GM12878 (cell line): Measurements from ENCODE around the gene ADAP1. TPM values are rescaled to one million over a fixed set of nuclear protein-coding genes. Genes with fewer than 3 reads are reported as not detected.

Source experiments
- ASH2L ChIP-seq: fragments of 300-600, 200-600 bp; sonication (generic); IDR thresholded peaks from 2 replicates; pipeline ENCODE4 v1.6.1; 2017; ENCODE audit warnings: low read depth, mild to moderate bottlenecking, borderline replicate concordance
- CREM ChIP-seq: IDR thresholded peaks from 2 replicates; pipeline ENCODE4 v1.6.1; 2014; ENCODE audit warnings: antibody characterized with exemption, low read depth
- DPF2 ChIP-seq: fragments of 450-650 bp; IDR thresholded peaks from 2 replicates; pipeline ENCODE4 v1.6.1; 2017; ENCODE audit warnings: mild to moderate bottlenecking
- HCFC1 ChIP-seq: fragments of 150-350 bp; IDR thresholded peaks from 2 replicates; pipeline ENCODE4 v1.6.1; 2014; ENCODE audit warnings: low read length
- HDGF ChIP-seq: fragments of 450-650 bp; IDR thresholded peaks from 2 replicates; pipeline ENCODE4 v1.6.1; 2016; ENCODE audit warnings: antibody characterized with exemption
- KLF5 ChIP-seq: fragments of 450-650 bp; IDR thresholded peaks from 2 replicates; pipeline ENCODE4 v1.6.1; 2014; ENCODE audit warnings: mild to moderate bottlenecking; ENCODE audit not compliant: partially characterized antibody
- MEF2B ChIP-seq: fragments of 450-650 bp; IDR thresholded peaks from 2 replicates; pipeline ENCODE4 v1.6.1; 2018; ENCODE audit warnings: mild to moderate bottlenecking, moderate library complexity; ENCODE audit not compliant: partially characterized antibody, poor library complexity, severe bottlenecking
- NBN ChIP-seq: fragments of 450-650 bp; IDR thresholded peaks from 2 replicates; pipeline ENCODE4 v1.6.1; 2016
- RAD51 ChIP-seq: fragments of 450-650 bp; IDR thresholded peaks from 2 replicates; pipeline ENCODE4 v1.6.1; 2016; ENCODE audit warnings: moderate library complexity, mild to moderate bottlenecking, inconsistent platforms
- RBBP5 ChIP-seq: fragments of 200-600 bp; sonication (generic); conservative IDR thresholded peaks from 2 replicates; pipeline ENCODE4 v1.6.1; 2016
- SIN3A ChIP-seq: IDR thresholded peaks from 2 replicates; pipeline ENCODE4 v1.6.1; 2012; ENCODE audit warnings: low read depth, low read length, improper control_type of control experiment
- SMC3 ChIP-seq: IDR thresholded peaks from 2 replicates; pipeline ENCODE4 v1.6.1; 2011; ENCODE audit warnings: low read length, improper control_type of control experiment, borderline replicate concordance
- SREBF1 ChIP-seq: IDR thresholded peaks from 2 replicates; pipeline ENCODE4 v1.6.1; 2012; ENCODE audit warnings: mild to moderate bottlenecking, low read length
- TAF1 ChIP-seq: IDR thresholded peaks from 2 replicates; pipeline ENCODE4 v1.6.1; 2011; ENCODE audit warnings: mild to moderate bottlenecking, low read depth, low read length, borderline replicate concordance
- ZNF24 ChIP-seq: fragments of 450-650 bp; IDR thresholded peaks from 2 replicates; pipeline ENCODE4 v1.6.1; 2017; ENCODE audit warnings: antibody characterized with exemption, mild to moderate bottlenecking
- ZSCAN29 ChIP-seq: fragments of 450-650 bp; IDR thresholded peaks from 2 replicates; pipeline ENCODE4 v1.6.1; 2017; ENCODE audit warnings: mild to moderate bottlenecking, moderate library complexity
- polyA plus RNA-seq, 11 experiments: library from polyadenylated mRNA; depleted of rRNA in 4 of 11; unstranded in 6 of 11; stranded (reverse) in 5 of 11; fragments of >200 nt; fragmentation: Nextera tagmentation in 4 of 11; fragmentation: Illumina TruSeq in 1 of 11; extraction: Ambion mirVana in 4 of 11; extraction: Trizol in 1 of 11; gene quantifications; 1 replicate in 1 of 11; 2 replicates in 10 of 11; pipeline versions ENCODE4 v1.2.1 to v1.2.3, GENCODE V29; 2011 to 2016; ENCODE audit warnings: inconsistent platforms in 2 of 11, missing spikeins in 2 of 11, low read depth in 1 of 11
- total RNA-seq, 4 experiments: library from RNA; depleted of rRNA in 3 of 4; stranded (reverse); fragments of >200 nt in 3 of 4; fragmentation: Illumina TruSeq in 1 of 4; extraction: Trizol in 1 of 4; gene quantifications; 2 replicates each; pipeline versions ENCODE4 v1.2.1 to v1.2.3, GENCODE V29; 2013 to 2021
- TF ChIP-seq, protein P1 (sequence below): fragments of 450-650 bp; IDR thresholded peaks from 2 replicates; pipeline ENCODE4 v1.6.1; 2017; ENCODE audit warnings: borderline replicate concordance
- TF ChIP-seq, protein P2 (sequence below): fragments of 450-650 bp; IDR thresholded peaks from 2 replicates; pipeline ENCODE4 v1.6.1; 2017; ENCODE audit warnings: low read depth, mild to moderate bottlenecking, moderate library complexity
- TF ChIP-seq, protein P3 (sequence below): fragments of 450-650 bp; IDR thresholded peaks from 2 replicates; pipeline ENCODE4 v1.6.1; 2016; ENCODE audit warnings: mild to moderate bottlenecking
- TF ChIP-seq, protein P4 (sequence below): IDR thresholded peaks from 2 replicates; pipeline ENCODE4 v1.6.1; 2012; ENCODE audit warnings: low read depth, low read length, improper control_type of control experiment
- TF ChIP-seq, protein P5 (sequence below): IDR thresholded peaks from 2 replicates; pipeline ENCODE4 v1.6.1; 2012; ENCODE audit warnings: low read depth, low read length, improper control_type of control experiment
- TF ChIP-seq, protein P6 (sequence below): IDR thresholded peaks from 2 replicates; pipeline ENCODE4 v1.6.1; 2011; ENCODE audit warnings: low read depth, low read length, improper control_type of control experiment, borderline replicate concordance
- TF ChIP-seq, protein P7 (sequence below): IDR thresholded peaks from 2 replicates; pipeline ENCODE4 v1.6.1; 2012; ENCODE audit warnings: low read depth, low read length, improper control_type of control experiment

The ADAP1 gene
- total and polyA plus RNA-seq, 10 of the 15 experiments (the other 5 are each of a cell fraction or from before 2014, with no cell fraction given) = 0.22 to 44.2 (median 22.0) TPM; not detected in 1

DNA sequence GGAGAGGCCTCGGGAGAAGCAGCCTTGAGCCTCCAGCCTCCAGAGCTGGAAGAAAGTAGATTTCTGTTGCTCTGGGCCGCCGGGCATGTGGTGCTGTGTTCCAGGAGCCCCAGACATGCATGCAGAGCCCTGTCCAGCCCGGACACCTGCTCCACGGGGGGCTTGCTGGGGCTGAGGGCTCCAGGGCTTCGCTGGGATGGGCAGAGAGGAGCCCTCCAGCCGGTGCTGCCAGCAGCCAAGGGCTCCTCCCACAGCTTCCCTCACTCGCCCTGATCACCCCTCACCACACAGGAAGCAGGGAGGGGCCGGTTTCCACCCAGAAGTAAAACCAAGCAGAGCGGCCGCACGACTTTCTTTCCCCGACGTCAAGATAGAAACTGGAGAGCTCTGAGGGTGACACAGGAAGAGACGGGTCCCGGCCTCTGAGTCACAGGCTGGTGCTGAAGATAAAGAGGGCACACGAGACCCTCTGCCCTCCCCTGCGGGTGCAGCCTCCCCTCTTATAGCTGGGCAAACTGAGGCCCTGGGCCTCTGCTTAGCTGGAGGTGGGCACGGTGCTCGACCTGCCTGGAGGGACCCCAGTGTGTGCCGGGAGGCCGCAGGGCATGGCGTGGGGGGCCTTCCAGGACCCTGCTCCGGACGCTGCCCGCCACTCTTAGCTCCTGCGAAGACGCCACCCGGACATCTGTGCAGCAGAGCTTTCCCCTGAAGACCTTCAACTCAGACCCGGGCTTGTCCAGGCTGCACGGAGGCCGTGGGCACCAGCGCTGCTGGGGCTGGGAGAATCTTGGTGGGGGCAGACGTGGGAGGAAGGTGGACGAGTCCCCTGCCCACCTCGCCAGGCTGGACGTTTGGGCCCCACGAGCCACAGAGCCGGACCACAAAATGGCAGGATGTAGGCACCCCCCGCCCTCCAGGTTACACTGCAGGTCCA lies 31.1 kb downstream of the ADAP1 start (continued):
- TF ChIP-seq, protein P1, sequence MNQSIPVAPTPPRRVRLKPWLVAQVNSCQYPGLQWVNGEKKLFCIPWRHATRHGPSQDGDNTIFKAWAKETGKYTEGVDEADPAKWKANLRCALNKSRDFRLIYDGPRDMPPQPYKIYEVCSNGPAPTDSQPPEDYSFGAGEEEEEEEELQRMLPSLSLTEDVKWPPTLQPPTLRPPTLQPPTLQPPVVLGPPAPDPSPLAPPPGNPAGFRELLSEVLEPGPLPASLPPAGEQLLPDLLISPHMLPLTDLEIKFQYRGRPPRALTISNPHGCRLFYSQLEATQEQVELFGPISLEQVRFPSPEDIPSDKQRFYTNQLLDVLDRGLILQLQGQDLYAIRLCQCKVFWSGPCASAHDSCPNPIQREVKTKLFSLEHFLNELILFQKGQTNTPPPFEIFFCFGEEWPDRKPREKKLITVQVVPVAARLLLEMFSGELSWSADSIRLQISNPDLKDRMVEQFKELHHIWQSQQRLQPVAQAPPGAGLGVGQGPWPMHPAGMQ = no peak
- TF ChIP-seq RAD51 (no peak), KLF5 (no peak), HDGF (peak; percentile 88), SREBF1 (no peak), TAF1 (peak; percentile 85), SMC3 (peak; percentile 5; the same call in 1 of the 2 replicates), SIN3A (no peak), MEF2B (peak; percentile 78), RBBP5 (no peak), ZSCAN29 (no peak), CREM (peak; percentile 83), NBN (peak; percentile 92), ZNF24 (no peak), ASH2L (no peak), DPF2 (peak; percentile 97), HCFC1 (no peak)
- TF ChIP-seq, protein P2, sequence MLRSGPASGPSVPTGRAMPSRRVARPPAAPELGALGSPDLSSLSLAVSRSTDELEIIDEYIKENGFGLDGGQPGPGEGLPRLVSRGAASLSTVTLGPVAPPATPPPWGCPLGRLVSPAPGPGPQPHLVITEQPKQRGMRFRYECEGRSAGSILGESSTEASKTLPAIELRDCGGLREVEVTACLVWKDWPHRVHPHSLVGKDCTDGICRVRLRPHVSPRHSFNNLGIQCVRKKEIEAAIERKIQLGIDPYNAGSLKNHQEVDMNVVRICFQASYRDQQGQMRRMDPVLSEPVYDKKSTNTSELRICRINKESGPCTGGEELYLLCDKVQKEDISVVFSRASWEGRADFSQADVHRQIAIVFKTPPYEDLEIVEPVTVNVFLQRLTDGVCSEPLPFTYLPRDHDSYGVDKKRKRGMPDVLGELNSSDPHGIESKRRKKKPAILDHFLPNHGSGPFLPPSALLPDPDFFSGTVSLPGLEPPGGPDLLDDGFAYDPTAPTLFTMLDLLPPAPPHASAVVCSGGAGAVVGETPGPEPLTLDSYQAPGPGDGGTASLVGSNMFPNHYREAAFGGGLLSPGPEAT = peak; percentile 83
- TF ChIP-seq, protein P3, sequence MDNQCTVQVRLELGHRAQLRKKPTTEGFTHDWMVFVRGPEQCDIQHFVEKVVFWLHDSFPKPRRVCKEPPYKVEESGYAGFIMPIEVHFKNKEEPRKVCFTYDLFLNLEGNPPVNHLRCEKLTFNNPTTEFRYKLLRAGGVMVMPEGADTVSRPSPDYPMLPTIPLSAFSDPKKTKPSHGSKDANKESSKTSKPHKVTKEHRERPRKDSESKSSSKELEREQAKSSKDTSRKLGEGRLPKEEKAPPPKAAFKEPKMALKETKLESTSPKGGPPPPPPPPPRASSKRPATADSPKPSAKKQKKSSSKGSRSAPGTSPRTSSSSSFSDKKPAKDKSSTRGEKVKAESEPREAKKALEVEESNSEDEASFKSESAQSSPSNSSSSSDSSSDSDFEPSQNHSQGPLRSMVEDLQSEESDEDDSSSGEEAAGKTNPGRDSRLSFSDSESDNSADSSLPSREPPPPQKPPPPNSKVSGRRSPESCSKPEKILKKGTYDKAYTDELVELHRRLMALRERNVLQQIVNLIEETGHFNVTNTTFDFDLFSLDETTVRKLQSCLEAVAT = peak; percentile 79
- TF ChIP-seq, protein P4, sequence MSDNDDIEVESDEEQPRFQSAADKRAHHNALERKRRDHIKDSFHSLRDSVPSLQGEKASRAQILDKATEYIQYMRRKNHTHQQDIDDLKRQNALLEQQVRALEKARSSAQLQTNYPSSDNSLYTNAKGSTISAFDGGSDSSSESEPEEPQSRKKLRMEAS = peak; percentile 43; the same call in 1 of the 2 replicates
- TF ChIP-seq, protein P5, sequence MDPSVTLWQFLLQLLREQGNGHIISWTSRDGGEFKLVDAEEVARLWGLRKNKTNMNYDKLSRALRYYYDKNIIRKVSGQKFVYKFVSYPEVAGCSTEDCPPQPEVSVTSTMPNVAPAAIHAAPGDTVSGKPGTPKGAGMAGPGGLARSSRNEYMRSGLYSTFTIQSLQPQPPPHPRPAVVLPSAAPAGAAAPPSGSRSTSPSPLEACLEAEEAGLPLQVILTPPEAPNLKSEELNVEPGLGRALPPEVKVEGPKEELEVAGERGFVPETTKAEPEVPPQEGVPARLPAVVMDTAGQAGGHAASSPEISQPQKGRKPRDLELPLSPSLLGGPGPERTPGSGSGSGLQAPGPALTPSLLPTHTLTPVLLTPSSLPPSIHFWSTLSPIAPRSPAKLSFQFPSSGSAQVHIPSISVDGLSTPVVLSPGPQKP = no peak
- TF ChIP-seq, protein P6, sequence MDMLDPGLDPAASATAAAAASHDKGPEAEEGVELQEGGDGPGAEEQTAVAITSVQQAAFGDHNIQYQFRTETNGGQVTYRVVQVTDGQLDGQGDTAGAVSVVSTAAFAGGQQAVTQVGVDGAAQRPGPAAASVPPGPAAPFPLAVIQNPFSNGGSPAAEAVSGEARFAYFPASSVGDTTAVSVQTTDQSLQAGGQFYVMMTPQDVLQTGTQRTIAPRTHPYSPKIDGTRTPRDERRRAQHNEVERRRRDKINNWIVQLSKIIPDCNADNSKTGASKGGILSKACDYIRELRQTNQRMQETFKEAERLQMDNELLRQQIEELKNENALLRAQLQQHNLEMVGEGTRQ = no peak
- TF ChIP-seq, protein P7, sequence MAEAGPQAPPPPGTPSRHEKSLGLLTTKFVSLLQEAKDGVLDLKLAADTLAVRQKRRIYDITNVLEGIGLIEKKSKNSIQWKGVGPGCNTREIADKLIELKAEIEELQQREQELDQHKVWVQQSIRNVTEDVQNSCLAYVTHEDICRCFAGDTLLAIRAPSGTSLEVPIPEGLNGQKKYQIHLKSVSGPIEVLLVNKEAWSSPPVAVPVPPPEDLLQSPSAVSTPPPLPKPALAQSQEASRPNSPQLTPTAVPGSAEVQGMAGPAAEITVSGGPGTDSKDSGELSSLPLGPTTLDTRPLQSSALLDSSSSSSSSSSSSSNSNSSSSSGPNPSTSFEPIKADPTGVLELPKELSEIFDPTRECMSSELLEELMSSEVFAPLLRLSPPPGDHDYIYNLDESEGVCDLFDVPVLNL = no peak
